Activated T-helper 1 cell treated with Interleukin-2 at 50 U/mL for 16 hours (primary cell): ENCODE results near the gene RNF208.
"Not testable (repeated sequence)": the region's sequence is repeated elsewhere in the genome, so short reads cannot be mapped to it uniquely, and the experiment has no call there.

Experiments
- DNase-seq: peaks from one replicate; pipeline ENCODE4 v3.0.0-alpha.2; 2020; ENCODE audit warnings: low read depth

RNF208 gene

GRCh38 chr9:137222190-137223077 is at the start of gene RNF208:
RNF208 (minus strand) TSS chr9:137222240; CDS start chr9:137221212, 1,028 bp downstream.
- DNase-seq: no peak

DNA sequence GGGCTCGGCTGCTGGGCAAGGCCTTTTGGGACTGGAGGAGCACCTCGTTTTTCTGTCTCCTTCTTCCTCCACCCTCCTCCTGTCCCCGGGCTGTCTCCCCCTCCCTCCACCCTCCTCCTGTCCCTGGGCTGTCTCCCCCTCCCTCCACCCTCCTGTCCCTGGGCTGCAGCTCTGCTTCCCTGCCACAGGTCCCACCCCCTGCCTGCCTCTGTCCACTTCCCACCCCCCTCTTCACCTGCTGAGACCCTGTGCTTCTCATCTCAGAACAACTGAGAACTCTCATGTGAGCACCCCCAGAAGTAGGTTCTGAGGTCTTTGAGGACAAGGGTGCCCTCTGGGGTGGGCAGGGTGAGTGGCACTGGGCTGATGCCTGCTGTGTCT is 49.6 kb upstream of the RNF208 start:
- no peak for DNase-seq

DNA sequence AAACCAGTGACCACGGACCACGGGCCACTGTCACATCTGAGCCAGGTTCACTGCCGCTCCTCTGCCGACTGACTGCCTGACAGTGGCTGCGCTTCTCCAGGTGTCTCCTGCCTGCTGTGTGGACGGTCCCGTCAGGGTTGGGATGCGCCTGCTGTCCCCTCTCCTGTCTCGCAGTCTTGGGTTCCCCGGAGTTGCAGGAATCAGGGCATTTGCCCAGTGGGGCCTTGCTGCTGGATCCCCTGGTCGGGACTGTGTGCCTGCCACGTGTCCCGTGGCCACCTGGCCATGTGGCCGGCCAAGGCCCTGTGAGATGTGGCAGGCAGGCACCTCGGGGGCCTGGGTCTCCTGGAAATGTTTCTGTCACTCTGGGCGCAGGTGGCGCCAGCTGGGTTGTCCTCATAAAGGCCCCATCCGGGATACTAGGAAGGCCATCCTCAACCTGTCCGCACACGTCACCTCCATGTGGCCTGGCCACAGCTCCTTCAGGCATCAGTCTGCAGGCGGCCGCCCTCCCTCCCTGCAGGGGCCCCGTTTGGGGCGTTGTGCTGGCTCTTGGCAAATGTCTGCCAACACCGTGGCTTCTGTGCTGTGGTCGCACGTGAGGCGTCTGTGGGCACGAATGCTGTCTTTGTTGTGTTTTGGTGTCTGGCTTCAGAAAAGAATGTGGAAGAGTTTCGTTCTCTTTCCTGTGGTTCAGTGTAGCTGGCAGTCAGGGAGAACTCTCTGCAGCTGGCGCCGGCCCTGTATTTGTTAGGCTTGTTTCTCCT is 49.1 kb upstream of the RNF208 start:
- DNase-seq: no peak

GRCh38 chr9:137269231-137269772 is 47.3 kb upstream of the RNF208 start:
- DNase-seq: no peak

- no peak for DNase-seq
Measured at GRCh38 chr9:137268538-137269201, 46.6 kb upstream of the RNF208 start.

DNA sequence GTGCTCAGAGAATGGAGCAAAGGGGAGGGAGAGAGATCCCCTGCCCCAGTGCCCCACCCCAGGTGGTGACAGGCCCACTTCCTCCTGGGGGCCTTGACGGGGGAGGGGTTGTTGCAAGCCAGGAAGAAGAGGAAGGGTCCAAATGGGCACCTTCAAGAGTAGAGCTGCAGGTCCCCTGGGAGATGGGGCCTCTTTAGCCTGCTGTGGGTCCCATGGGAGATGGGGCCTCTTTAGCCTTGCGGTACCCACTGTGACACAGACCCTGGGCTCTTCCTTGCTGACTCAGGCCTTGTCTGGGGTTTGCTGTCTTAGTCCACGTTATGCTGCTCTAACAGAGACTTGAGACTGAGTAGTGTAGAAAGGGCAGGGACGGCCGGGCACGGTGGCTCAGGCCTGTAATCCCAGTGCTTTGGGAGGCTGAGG is 45.9 kb upstream of the RNF208 start:
- DNase-seq: no peak

DNA sequence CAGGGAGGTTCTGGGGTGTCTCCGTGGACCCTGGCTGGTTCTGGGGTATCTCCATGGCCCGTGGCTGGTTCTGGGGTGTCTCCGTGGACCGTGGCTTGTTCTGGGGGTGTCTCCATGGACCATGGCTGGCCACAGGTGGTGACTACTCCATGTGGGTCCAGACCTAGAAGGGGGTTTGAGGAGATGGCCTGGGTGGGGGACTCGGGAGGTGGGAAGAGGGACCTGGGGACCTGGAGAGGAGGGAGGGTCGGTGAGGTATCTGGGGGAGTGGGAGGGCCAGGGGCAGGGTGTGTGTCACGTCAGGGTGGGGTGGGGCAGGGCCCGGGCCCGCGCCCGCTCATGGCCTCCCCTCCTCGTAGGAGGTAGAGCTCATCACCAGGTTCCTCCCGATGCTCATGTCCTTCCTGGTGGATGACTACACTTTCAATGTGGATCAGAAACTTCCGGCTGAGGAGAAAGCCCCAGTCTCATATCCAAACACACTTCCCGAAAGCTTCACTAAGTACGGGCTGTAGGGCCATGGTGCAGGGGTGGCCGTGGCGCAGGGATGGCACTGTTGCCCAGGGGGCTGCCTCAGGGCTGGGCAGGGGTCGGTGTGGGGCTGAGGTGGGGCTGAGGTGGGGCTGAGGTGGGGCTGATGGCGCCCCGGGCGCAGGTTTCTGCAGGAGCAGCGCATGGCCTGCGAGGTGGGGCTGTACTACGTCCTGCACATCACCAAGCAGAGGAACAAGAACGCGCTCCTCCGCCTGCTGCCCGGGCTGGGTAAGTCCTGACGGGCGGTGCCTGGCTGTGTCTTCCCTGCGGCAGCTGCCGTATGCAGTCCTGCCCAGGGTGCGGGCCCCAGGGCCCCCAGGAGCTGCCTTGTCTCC is 44.8 kb upstream of the RNF208 start:
- DNase-seq: no peak

DNA sequence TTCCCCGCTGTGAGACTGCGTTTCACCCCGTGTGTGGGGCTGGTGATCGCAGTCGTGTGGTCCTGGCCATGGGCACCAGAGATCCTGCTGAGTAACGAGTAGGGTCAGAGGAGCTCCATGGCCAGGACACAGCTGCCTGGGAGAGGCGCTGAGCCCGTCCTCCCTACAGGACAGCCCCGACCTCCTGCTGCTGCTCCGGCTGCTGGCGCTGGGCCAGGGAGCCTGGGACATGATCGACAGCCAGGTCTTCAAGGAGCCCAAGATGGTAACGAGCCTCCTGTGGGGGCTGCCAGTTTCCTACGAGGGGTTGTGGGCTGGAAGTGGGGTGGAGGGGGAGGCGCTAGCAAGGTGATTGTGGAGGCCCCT is 44.1 kb upstream of the RNF208 start:
- DNase-seq: no peak

GRCh38 chr9:137265496-137266161 is 43.6 kb upstream of the RNF208 start:
- DNase-seq: no peak

DNA sequence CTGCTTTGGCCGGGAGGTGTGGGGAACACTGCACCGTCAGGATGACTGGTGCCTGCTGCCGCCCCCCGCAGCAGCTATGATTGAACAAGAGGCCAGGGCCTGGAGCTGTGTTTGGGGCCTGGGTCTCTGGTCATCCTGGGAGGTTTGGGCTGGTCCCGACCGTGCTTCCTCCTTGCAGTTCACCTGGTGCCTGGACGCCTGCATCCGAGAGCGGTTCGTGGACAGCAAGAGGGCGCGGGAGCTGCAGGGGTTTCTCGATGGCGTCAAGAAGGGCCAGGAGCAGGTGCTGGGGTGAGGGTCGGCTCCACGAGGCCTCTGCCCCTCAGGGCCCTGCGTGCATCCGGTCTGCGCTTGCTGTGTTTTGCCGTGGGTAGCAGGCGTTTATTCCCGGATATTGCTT is 42.0 kb upstream of the RNF208 start:
- DNase-seq: no peak

DNA sequence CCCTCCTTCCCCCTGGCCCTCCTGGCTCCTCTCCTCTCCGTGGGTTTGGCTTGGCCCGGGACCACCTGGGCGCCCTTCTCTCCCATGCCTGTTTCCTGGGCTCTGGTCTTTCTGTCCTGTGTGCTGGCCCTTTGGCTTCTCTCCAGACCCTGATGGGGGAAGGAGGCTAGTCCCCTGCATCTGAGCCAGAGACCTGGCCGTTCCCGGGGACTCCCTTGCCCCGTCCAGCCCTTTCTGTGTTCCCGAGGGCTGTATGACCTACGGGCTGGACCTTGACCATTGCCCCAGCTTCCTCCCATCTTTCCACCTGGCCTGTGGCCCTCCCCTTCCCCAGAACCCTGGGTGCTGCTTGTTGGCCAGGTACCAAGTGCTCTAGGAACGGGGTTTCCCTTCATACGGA is 41.5 kb upstream of the RNF208 start:
- DNase-seq: no peak

DNA sequence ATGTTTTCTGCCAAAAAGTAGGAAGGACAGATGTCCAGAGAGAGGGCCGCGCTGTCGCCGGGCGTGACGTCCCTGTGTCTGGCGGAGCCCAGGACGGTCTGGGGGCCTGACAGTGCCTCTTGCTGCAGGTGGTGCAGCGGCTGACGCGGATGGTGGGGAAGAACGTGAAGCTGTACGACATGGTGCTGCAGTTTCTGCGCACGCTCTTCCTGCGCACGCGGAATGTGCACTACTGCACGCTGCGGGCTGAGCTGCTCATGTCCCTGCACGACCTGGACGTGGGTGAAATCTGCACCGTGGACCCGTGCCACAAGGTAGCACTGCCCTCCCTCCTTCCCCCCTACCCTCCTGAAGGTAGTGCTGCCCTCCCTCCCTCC is 40.9 kb upstream of the RNF208 start:
- DNase-seq: no peak

GRCh38 chr9:137262173-137262908 is 40.3 kb upstream of the RNF208 start:
- DNase-seq: not testable (repeated sequence)

DNA sequence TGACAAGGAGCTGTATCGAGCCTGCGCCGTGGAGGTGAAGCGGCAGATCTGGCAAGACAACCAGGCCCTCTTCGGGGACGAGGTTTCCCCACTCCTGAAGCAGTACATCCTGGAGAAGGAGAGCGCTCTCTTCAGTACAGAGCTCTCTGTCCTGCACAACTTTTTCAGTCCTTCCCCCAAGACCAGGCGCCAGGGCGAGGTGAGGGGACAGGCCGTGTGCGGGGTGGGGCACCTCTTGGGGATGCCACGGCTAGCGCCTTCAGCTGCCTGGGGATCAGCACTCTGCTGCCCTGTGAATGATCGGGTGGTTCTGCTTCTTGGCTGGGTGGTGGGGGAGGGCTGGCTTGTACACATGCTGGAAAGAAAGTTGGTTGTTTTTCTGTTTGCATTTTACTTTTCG is 34.8 kb upstream of the RNF208 start:
- no peak for DNase-seq

DNA sequence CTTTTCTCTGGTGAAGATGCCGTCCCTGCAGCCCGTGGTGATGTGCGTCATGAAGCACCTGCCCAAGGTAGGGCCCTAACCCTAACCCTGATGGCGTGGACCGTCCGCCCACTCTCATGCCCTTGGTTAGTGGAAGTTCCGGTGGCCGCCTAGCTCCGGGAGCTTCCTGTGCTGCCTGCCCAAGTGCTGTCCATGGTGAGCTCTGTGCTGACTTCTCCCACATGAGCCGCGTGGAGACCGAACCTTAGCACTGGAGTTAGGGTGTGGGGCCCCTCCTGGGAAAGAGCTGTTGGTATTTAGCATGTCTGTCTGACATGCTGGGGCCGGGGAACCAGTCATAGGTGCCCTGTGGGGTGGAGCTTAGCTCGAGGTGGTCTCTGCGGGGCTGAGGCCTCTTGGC is 34.3 kb upstream of the RNF208 start:
- no peak for DNase-seq

GRCh38 chr9:137255448-137256114 is 33.5 kb upstream of the RNF208 start:
- DNase-seq: no peak

DNA sequence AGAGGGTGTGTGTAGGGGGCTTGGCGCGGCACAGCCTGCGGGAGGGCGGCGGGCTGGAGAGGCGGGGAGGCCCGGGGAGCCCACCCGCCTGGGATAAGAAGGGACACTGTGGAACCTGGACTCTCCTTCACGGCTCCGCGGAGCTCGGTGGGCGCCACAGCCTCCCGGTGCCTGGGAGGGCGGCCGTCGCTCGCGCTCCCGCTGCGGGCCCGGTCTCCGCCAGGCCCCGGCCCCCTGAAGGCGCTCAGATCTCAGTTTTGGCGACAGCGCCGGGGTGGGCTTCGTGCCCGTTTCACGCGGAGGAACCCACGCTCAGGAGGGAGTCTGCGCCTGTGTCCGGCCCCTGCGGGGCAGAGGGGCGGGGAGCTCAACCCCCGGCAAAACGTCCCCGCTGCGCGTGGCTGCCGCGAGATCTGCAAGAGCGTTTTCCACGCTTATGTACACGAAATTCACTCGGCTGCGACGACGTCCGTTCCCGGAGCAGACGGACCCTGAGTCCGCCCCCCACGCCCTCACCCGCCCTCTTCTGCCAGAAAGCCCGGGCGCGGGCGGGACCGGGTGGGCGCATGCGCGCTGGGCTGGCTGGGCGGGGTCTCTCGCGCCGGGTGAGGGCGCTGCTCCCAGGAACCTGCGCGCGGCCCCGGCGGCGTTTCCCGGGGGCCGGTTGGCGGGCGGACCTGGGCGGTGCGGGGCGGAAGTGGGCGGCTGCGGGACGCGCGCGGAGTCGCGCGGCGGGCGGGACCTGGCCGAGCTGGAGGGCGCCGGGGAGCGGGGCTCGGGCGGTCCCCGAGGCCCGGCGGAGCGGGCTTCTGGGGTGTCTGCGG is 32.8 kb upstream of the RNF208 start, which contains the start of gene NELFB:
Gene NELFB, plus strand, starts transcription at position 704 of the 824 bp plus-strand sequence.
- peak; percentile 96 for DNase-seq

- DNase-seq: no peak
Measured at GRCh38 chr9:137253717-137254623, 31.9 kb upstream of the RNF208 start.
